GM19025 (cell line): Measurements from ENCODE around the gene SIDT1.
"Not testable (repeated sequence)": the region's sequence is repeated elsewhere in the genome, so short reads cannot be mapped to it uniquely, and the experiment has no call there.

Experiments used
- ATAC-seq: cut with Tn5 transposase; IDR thresholded peaks from one replicate; pipeline ENCODE4 v1.9.1; 2021; ENCODE audit warnings: mild to moderate bottlenecking, low read depth, moderate library complexity; ENCODE audit not compliant: unreplicated experiment

The SIDT1 gene

DNA sequence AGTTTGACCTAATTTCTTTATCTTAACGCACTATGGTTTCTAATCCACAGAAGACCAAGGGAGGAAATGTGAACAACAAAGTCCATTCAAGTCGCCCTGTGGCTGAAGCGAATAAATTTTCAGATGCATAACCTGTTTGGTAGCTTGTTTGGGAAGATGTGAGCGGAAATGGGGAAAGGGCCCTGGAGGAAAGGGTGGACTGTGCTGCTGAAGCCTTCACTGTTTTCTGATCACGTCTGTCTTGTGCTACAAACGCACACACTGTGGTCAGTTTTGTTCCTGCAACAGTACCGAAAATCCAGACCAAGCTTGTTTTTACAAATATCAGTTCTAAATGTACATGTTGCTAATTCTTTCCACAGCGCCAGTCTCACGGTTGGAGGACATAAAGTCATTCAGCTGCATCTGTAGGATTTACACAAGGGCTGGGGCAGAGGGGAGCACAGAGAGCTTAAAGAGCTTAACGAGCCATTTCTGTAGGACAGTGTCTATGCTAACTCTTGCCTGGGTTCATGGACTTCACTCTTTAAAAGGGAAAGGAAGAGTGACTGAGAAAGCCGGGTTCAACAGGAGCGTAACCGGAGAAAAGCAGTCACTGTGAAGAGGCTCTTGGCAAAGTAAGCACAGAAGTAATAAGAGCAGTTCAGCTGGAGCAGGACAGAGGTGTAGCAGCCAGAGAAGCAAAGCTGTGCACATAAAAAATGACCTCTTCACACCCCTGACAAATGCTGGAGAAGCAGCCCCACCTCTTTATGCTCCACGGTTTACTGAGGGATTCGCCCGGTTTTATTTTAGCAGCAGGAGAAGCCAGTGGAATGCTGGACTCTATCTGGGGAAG, 97.4 kb downstream of the SIDT1 start:
- no peak for ATAC-seq

DNA sequence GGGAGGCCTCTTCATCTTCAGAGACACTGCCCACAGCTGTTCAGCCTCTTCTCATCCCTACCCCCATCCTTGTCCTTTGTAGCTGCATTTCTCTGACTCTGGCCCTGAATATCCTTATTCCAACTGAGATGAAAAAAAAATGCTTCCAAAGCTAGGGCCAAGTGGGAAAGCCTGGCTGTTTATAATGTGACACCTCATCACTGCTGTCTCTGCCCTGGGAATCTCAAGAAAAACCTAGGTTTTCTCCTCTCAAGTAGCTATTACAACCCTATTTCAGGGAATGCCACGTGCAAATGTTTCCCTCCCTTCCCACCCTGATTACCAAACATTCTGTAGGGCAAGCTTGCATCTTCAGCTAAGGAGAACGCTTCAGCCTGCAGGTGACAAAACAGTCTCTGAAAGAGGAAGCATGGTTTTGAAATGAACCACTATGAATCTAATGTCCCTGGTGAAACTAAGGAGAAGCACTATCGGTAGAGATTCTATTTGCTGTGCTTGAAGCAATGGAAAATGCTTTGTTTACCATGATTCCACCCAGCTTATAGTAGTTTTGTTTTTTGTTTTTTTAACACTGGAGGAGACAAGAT, 98.7 kb downstream of the SIDT1 start:
- no peak for ATAC-seq

DNA sequence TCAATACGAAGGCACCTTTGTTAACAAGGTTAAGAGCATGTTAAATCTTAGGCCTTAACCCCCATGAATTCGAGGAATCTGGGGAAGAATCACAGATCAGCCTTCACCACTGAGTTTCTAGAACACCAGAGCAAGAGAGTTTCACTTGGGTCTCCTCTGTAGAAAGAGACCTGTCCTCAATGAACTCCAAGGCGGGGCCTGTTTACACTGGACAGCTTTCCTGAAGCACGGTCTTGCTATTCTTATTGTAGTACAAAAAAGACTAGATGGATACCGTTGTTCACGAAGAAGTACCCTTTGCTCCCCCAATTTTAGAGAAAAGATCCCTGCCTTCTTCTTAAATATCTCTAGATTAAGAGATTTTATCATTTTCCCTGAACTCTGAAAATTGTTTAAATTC, 99.2 kb downstream of the SIDT1 start:
- ATAC-seq: no peak

DNA sequence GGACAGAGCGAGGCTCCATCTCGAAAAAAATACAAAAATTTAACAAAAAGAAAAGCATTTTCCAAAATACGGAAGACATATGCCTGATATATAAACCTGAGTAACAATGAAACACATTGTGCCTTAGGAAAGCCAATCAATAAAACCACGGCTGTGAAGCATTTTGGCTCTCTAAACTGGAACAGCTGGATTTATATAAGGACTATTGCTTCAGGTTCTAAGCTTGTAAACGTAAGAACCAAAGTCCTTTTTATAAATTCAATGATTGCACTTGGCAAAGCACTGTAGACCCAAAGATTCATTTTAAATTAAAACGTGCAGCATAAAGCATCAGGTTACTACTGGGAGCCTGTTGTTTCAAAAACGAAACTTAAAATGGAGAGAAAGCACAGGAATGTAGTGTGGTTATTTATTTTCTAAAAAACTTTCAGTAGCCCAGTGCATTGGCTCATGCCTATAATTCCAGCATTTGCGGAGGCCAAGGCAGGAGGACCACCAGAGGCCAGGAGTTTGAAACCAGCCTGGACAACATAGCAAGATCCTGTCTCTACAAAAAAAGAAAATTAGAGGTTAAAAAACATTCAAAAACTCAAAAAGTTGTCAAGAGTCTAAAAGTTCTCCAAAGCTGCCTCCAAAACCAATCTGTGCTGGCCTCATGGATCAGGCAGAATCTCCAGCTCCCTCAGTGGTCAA, 102.6 kb downstream of the SIDT1 start:
- ATAC-seq: no peak

DNA sequence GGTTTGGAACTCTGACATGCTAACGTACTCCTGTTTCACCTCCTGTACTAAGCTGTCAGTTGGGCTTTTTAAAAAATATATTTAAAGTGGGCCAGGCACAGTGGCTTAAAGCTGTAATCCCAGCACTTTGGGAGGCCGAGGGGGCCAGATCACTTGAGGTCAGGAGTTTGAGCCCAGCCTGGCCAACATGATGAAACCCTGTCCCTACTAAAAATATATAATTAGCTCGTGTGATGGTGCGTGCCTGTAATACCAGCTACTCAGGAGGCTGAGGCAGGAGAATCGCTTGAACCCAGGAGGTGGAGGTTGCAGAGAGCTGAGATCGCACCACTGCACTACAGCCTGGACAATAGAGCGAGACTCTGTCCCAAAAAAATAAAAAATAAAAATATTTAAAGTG, 103.7 kb downstream of the SIDT1 start:
- ATAC-seq: not testable (repeated sequence)

DNA sequence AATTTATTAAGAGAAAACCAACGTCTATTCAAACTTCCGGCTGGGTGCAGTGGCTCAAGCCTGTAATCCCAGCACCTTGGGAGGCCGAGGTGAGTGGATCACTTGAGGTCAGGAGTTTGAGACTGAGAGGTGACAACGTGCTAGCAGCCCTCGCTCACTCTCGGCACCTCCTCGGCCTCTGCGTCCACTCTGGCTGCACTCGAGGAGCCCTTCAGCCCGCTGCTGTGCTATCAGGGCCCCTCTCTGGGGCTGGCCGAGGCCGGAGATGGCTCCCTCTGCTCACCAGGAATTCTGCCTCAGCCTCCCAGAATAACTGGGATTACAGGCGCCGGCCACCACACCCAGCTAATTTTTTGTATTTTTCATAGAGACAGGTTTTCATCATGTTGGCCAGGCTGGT, 105.4 kb downstream of the SIDT1 start:
- ATAC-seq: no peak

DNA sequence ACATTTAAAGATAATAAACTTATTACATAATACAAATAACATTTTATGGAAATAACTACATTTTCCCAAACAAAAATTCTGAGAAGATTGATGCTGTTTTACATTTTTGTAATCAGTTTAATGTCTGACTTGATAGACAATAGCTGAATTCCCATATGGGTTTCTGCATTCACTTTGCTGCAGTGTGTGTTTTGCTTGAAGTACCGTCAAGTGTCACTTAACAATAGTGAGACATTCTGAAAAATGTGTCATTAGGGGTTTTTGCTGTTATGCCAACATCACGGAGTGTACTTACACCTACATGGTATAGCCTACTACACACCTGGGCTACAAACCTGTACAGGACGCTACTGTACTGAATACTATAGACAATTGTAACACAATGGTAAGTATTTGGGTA, 106.6 kb downstream of the SIDT1 start:
- ATAC-seq: no peak

DNA sequence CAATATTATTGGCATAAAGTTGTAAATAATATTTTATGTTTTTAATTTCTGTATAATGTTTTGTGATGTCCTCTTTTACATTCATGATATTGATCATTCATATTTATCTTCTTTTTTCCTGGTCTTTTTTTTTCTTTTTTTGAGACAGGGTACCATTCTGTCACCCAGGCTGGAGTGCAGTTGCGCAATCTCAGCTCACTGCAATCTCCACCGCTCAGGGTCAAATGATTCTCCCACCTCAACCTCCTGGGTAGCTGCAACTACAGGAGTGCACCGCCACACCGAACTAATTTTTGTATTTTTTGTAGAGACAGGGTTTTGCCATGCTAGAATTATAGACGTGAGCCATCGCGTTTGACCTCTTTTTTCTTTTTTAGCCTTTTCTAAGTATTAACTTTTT, 111.2 kb downstream of the SIDT1 start:
- no peak for ATAC-seq

DNA sequence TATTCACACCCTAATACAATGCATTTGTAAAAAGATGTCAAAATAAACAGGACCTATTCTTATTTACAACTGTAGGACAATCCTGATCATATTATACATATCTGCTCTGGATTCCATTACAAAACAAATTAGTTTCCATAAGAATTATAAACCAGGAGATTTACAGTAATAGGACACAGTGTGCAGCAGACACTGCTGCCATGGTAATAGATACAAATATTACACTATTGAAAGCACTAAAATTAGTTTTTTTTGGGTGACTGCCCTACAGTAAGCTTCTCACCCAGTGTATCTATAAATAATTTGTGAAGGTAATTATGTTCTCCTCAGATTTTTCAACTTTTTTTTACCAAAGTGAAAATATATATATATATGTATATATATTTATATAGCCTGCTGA, 116.2 kb downstream of the SIDT1 start:
- ATAC-seq: no peak

DNA sequence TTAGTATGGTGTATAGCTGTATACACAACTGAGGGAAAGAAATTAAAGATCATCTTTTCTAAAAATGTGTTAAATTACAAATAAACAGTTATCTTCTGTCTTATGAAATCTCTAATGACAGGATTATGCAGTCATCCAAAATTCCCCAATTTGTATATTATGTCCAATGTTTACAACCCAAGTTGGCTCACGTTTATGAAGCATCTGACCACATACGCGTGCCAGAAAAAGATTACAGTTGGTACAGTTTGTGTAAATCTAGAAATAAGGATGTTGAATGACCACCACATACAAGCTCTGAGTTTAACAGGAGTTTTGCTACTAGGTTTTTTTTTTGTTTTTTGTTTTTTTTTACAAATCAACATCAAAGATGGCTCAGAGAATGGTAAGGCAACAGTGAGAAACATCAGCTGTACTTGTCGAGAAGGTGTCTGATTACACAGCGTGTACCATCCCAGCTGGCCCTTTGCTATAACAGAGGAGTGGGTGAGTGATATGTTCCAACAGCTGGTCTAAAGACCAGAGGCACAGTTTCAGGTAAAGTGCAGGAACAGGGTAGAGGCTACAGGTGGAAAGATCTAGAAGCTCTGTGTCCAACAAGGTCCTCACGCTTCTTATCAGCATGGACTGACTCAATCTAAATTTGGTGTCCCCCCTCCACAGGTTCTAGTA, 117.0 kb downstream of the SIDT1 start:
- ATAC-seq: no peak

DNA sequence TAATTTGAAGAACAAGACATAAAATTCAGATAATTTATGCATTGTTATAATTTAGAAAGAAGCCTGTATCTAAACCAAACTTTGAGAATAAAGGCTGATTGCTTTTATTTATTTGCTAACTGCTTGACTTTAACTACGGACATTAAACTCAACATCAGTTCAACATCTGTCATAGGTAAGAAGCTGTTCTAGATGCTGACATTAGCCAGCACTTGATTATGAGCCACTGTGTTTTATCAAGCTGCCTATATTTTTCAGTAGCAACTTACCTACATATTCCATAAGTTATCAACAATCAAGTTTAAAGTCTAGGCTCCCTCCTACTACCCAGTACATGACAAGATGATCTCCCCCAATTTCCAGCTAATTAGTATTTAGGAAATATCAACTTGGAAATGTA, 122.0 kb downstream of the SIDT1 start:
- no peak for ATAC-seq

DNA sequence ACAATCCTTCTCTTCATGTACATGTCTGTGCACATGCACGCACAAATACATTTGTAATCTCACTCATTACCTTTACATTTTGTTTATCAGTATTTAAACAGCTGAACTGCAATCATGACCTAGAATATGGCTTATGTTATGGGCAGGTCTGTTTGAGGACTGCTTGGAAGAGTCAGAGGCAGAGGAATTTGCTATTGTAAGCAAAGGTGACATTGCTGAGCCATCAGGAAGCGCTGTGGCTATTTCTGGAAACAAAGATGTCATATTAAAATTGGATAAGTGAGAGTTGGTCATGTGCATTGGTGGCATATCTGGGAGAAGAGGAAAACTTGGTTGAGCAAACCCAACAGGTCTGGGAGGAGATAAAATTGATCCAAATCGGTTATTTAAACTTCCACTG, 122.5 kb downstream of the SIDT1 start:
- no peak for ATAC-seq

DNA sequence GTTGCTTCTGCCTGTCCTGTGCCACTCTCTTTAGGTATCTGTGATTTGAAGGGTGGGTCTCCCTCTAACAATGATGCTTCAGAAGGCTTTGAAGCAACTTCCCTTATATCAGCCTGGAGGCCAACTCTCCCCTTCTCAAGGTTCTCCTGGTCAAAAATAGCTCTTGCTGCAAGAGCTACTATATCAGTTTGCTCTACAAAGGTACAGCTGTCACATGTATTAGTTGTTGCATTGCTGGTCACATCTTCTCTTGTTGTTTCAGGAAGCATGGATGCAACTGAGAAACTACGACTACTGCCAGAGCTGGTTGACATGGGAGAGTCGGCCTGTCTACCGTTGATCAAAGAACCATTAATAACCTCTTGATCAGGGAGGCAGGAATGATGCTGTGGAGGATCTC, 125.8 kb downstream of the SIDT1 start:
- ATAC-seq: no peak

DNA sequence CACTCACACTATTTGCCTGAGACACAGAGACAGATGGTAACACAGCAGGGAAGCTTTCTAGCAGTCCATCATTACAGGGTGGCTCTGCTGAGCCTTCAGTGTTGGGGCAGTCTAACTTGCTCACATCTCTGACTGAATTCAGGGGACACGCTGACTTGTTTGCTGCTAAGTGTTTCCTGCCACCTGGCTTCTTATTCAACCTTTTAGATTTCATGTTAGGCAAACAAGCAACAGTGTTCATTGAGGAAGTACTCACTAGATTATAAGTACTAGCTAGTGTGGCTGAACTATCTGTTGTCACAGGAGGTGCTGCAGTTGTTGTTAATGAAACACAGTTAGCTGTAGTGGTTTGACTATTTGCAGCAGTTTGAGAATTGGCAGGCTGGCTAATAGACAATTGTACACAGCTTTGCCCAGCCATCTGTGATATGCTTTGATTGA, 126.8 kb downstream of the SIDT1 start:
- ATAC-seq: no peak

DNA sequence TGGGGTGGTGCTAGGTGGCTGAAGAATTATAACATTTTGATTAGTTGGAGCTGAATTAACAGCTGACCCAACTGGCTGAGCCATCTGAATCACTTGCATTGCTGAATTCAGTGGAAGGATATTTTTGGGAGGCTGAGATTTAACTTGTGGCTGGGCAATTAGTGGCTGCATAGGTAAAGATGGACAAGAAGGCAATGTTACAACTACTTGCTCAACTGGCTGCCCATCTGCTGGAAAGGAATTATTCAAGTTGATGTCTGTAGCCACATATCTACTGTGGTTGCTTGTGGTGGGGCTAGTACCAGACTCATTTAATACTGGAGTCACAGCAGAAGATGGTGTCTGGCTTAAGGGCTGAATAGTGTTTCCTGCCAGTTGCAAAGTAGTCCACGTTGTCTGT, 127.6 kb downstream of the SIDT1 start:
- no peak for ATAC-seq

DNA sequence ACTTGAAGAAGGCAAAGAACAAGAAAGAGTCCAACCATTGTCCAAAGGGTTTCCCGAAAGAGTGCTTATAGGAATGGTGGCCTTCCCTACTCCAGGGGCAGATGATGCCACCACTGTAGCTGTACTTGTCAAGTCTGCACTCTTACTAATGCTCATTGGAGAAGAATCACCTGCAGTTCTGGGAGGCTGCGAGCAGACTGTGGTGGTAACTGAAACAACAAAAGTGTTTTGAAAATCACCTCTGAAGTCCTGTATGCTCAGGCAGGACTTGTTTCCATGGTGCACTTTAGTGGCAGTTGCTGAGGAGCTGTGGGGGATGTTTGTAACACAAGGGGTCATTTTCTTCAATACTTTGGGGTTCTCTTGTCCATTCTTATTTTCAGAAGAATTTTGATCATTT, 128.1 kb downstream of the SIDT1 start:
- no peak for ATAC-seq

DNA sequence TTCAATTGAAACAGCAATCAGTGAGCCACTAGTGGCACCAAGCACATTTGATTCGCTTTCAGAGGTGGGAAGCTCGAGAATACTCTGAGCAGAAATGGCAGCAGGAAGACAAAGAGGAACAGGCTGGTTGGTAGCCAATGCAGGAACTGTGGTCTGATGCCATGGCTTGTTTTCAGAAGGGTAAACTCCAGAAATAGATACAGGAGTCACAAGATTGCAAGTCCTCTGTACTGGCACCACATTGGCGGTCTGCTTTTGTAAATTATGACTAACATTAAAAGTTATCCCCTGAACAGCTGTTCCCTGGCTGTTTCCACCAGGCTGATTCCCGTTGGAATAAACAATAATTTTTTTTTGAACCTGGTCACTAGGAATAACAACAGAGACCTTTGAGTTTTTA, 128.5 kb downstream of the SIDT1 start:
- no peak for ATAC-seq

DNA sequence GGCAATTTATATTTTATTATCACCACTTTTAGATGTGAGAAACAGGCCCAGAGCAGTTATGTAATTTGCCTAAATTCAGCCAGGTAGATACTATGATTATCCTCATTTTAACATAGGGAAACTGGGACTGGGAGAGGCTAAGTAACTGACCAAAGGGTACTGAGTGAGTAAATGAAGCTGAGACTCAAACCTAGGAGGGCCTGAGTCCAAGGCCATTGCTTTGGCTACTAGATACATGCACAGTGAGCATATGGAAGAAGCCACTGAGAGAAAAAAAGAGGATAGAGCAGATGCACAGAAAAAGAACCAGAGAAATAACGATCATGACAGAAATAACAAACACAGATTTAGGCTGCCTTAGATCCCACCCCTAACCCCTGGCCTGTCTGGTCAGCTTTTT, 130.5 kb downstream of the SIDT1 start:
- ATAC-seq: no peak

DNA sequence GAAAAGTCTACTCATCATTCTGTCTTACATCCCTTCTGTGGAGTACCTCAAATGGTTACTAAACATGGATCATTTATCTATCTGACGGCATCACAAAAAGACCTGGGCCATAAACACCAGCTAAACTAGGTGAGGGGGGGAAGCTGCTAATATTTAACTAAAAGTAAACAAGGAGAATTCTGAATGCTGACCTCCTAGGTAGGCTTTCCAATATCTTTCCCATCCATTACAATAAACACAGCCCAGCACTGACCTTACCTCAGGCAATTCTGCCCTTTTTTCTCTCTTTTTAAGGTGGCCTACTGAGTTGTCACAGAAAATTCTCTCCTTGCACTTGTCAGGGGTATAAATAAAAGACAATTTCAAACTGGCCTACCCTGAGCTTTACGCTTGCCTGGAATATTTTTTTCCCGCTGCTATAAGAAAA, 131.0 kb downstream of the SIDT1 start:
- no peak for ATAC-seq

DNA sequence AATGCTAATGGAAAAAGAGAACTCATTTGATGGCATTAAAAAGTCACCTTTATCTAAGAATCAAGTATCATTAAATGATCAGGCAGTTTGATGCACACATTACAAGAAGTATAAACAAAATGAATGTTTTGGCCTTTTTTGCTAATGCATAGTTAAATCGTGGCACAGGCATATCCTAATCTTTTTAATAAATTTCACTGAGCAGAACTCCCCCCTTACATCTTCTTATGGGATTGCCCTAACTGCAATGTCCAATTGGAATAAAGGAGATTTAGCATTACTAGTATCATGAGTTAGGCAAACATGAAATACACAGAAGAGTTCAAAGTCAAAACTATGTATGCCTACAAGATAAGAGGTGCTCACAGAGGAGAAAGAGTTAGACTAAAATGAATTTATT, 131.4 kb downstream of the SIDT1 start:
- no peak for ATAC-seq

DNA sequence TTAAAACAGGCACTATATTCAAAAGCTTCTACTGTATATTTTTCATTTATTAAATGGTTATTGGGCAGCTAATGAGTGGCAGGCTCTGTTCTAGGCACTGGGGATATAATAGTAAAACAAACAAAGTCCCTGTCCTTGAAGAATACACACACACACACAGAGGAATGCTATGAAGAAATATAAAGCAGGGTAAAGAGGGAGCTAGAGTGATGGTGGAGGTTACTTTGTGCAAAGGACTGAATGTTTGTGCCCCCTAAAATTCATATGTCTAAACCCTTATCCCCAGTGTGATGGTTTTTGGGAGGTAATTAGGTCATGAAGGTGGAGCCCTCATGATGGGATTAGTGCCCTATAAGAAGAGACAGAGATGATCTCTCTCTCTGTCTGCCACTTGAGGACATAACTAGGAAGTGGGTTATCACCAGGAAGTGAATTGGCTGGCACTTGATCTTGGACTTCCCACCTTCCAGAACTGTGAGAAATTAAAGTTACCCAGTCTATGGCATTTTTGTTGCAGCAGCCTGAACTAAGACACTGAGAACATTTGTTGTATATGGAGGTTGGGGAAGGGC, 132.3 kb downstream of the SIDT1 start:
- ATAC-seq: no peak
